Right lobe of liver (tissue), 6 donors: Measurements from ENCODE around the gene KIZ. TPM values are rescaled to one million over a fixed set of nuclear protein-coding genes. Genes with fewer than 3 reads are reported as not detected.

ENCODE experiments used
- ATAC-seq, 4 donors: fragments of 200-7000 bp; cut with Tn5 transposase; one replicate each; pipeline ENCODE4 v1.9.1; 2020; ENCODE audit warnings: mild to moderate bottlenecking in 4 of 4, moderate library complexity in 4 of 4
- DNase-seq, 3 donors: peaks; one replicate each; pipeline ENCODE4 v3.0.0-alpha.2; 2020
- H3K27ac ChIP-seq, 3 donors: fragments of 200-600 bp; one replicate each; pipeline ENCODE4 v1.8.0; 2022
- H3K27me3 ChIP-seq, 2 donors: fragments of 200-600 bp; one replicate each; pipeline ENCODE4 v1.8.0; 2022
- H3K36me3 ChIP-seq, 4 donors: fragments of 200-600 bp; sonication (generic) in 1 of 4; one replicate each; pipeline versions ENCODE4 v1.5.1 to v1.8.0; 2017 to 2022; ENCODE audit warnings: control low read depth in 1 of 4
- H3K4me1 ChIP-seq, 4 donors: fragments of 200-600 bp; sonication (generic) in 1 of 4; one replicate each; pipeline versions ENCODE4 v1.5.1 to v1.8.0; 2017 to 2022; ENCODE audit warnings: control low read depth in 1 of 4
- H3K4me3 ChIP-seq, 3 donors: fragments of 200-600 bp; one replicate each; pipeline ENCODE4 v1.8.0; 2022
- H3K9me3 ChIP-seq, 4 donors: fragments of 200-600 bp; sonication (generic) in 1 of 4; one replicate each; pipeline versions ENCODE4 v1.5.1 to v1.8.0; 2017 to 2022; ENCODE audit warnings: control low read depth in 1 of 4
- CTCF ChIP-seq, 4 donors: fragments of 200-600 bp in 3 of 4; fragments of 450-650 bp in 1 of 4; IDR thresholded peaks; one replicate each; pipeline versions ENCODE4 v1.5.1 to v1.8.0; 2016 to 2022; ENCODE audit warnings: antibody characterized with exemption in 4 of 4, mild to moderate bottlenecking in 2 of 4
- POLR2A ChIP-seq: fragments of 450-650 bp; IDR thresholded peaks from one replicate; pipeline ENCODE4 v1.6.1; 2017; ENCODE audit warnings: antibody characterized with exemption, mild to moderate bottlenecking
- WGBS: methylation state at CpG from one replicate; pipeline ENCODE4 v1.1.6; 2018; ENCODE audit warnings: low coverage, low lambda C conversion rate; ENCODE audit not compliant: insufficient coverage; ENCODE audit errors: missing lambda C conversion rate; 5-methylcytosine and 5-hydroxymethylcytosine counted together
- intact Hi-C, 2 donors: fragments of 100-400 bp; cut with DNase I; formaldehyde crosslinking; loops; one replicate each; pipeline versions ENCODE4 v1.11.2 to v1.14.1; 2022
- total RNA-seq, 6 experiments: library from RNA; depleted of rRNA in 2 of 6; stranded (reverse); fragments of >200 nt in 2 of 6; fragmentation: NEBNext Ultra II Directional in 3 of 6; extraction: Animal tissue kit (Norgen Biotek cat#: 25700) in 3 of 6; gene quantifications; one replicate each; pipeline versions ENCODE4 v1.1.0 to v1.2.4, GENCODE V29; 2016 to 2023
- donor health status: DM: no; HTN: yes; CAD: no.
- donor health status: DM: no; HTN: no; CAD: no.
- donor health status: DM: no; HTN: no; CAD: no.
- donor health status: DM: no; HTN: yes; CAD: no.
- donor health status: DM: no; HTN: yes; CAD: no.

KIZ gene
- total RNA-seq, 6 experiments from 2014 or later: 5.1 to 11.5 (median 7.4) TPM

DNA sequence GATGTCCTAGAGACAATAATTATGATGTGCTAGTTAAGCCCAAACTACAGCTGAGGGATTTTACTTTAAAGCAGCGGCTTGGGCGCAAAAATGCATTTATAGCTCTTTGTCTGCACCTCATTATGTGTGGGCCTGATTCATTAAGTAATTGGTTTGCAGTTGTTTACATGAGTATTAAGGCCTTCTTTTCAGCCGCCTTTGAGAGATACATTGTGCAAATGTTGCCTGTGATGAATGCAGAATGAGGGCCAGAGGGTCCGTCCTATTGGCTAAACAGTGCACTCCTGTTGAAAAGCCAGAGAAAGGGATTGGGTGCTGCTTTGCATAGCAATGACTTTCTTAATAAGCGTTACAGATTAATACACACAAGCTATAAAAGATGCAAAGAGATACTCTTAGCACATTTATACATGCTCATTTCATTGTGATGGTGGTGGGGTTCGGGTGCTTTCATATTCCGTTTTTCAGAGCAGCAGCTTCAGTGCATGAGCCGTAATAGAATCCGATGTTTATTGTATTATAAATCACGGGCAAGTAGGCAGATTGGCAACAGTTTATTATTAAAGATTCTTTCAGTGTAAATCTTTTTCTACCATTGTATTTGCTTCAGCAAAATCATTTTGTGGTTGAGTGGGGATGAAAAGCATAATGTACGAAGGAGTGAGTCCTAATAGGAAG lies 109.1 kb downstream of the KIZ start:
- peaks cover 0 to 8% (median 0%) of the 10 kb centered on the region in 4 donors for H3K4me1 ChIP-seq
- intact Hi-C loops: loop anchor here (5.0 to 10.0 kb wide), 3 partner anchors 267 to 340 kb away; no protein-coding TSS in a partner anchor
- TF ChIP-seq CTCF (IDR thresholded peaks at IDR 0.05): no peak
- TF ChIP-seq POLR2A: no peak
- no peak overlapping the region for H3K27ac ChIP-seq
- H3K27me3 ChIP-seq: no peaks in the 10 kb centered on the region
- no peak overlapping the region for H3K4me3 ChIP-seq
- ATAC-seq (no peak), DNase-seq (no peak)
- H3K9me3 ChIP-seq: no peaks in the 10 kb centered on the region
- WGBS: 82% methylated on average over 9 of the region's 11 CpGs
- H3K36me3 ChIP-seq: peaks cover 0 to 4% (median 0%) of the 10 kb centered on the region in 4 donors

DNA sequence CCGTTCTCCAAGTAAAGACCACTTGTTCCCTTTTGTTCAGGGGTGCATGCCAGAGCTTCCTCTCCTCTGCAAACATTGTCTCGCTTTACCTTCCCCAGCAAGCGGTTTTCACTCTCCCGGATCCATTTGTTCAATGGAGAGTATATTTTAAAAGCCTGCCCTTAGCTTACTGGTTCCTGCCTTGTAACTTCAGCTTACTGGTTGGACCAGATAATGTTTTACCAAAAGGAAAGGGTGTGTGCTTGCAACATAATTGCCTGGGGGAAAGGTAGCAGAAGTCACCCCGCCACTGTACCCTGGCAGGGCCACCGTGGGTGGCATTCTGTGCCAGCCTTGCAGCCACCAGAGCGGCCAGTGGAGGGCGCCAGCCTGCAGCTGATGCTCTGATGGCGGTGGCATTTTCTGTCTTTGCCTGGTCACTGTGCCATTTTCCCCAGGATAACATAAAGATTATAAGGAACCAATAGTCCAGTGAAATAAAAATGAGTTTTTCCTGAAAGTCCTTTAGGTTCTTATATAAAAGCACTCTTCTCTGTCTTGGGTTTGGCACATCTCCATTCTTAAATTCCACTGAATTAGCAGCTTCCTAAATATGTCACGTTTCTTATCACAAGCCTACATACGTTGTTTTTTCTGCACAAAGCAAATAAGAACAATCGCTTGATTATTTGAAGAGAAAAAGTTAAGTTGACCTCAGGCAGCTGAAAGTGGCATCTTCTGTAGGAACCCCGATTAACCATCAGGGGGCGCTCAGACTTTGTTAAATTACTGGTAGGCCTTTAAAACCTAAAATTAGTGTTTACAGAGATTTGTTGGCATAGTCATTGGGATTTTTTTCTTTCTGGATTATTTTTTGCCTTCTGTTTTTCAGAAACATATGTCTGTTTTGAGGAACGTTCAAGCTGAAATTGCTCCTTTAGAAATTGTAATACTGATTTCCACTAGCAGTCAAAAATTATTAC lies 109.9 kb downstream of the KIZ start:
- peak; percentile 72 to 79 (median 75) for TF ChIP-seq CTCF (IDR thresholded peaks at IDR 0.05)
- TF ChIP-seq POLR2A: no peak
- Histone ChIP-seq H3K36me3 (no peaks in the 10 kb centered on the region), H3K27me3 (no peaks in the 10 kb centered on the region), H3K4me1 (peaks cover 0 to 8% (median 0%) of the 10 kb centered on the region in 4 donors), H3K4me3 (no peak overlapping the region), H3K9me3 (no peaks in the 10 kb centered on the region), H3K27ac (no peak overlapping the region)
- intact Hi-C loops: loop anchor here (5.0 to 10.0 kb wide), 3 partner anchors 267 to 339 kb away; no protein-coding TSS in a partner anchor
- peak; percentile 63 to 75 (median 67) for DNase-seq
- peak; percentile 95 to 98 (median 97) for ATAC-seq
- WGBS: 16% methylated on average over 15 of the region's 15 CpGs

DNA sequence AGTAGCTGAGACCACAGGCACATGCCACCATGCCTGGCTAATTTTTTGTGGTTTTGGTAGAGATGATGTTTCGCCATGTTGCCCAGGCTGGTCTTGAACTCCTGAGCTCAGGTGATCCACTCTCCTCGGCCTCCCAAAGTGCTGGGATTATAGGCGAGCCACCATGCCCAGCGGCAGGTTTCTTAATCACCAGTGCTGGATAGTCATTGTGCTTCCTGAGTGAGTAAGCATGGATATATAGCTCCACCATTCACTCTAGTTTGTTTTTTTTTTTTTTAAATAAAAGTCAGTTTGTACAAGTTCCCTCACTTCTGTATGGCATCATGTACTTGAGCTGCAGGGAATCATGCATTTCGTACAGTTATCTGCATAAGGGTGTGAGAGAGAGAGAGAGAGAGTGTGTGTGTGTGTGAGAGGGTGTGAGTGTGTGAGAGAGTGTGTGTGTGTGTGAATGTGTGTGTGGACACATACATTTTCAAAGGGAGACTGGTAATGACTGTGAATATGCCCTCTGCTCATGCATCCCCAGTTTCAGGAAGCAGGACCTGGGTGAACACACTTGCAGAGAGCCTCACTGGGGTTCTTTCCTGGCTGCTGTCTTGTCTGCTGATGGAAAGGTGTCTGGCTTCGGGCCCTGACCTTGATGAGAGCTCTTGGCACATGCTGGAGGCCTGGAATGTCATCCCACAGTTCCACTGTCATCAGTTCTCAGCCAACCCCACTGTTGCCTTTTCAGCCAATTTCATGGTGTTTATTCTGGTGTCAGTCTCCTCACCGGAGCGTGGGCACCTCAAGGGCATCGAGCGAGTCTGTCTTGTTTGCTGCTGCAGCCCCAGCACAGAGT lies 112.3 kb downstream of the KIZ start:
- 61% methylated on average over 9 of the region's 10 CpGs for WGBS
- no peaks in the 10 kb centered on the region for H3K36me3 ChIP-seq
- ATAC-seq (no peak), DNase-seq (no peak)
- peaks cover 0 to 8% (median 0%) of the 10 kb centered on the region in 4 donors for H3K4me1 ChIP-seq
- no peaks in the 10 kb centered on the region for H3K27me3 ChIP-seq
- TF ChIP-seq POLR2A (no peak), CTCF (IDR thresholded peaks at IDR 0.05) (no peak)
- no peak overlapping the region for H3K4me3 ChIP-seq
- no peaks in the 10 kb centered on the region for H3K9me3 ChIP-seq
- intact Hi-C loops: loop anchor here (5.0 to 10.0 kb wide), 3 partner anchors 264 to 337 kb away; no protein-coding TSS in a partner anchor
- H3K27ac ChIP-seq: no peak overlapping the region
